ENCODE results near the gene DIS3L2. TPM values are rescaled to one million over a fixed set of nuclear protein-coding genes. Genes with fewer than 3 reads are reported as not detected.

Gene DIS3L2
- total RNA-seq, 4 donors from 2014 or later: 40.6 to 105 (median 43.9) TPM

DNA sequence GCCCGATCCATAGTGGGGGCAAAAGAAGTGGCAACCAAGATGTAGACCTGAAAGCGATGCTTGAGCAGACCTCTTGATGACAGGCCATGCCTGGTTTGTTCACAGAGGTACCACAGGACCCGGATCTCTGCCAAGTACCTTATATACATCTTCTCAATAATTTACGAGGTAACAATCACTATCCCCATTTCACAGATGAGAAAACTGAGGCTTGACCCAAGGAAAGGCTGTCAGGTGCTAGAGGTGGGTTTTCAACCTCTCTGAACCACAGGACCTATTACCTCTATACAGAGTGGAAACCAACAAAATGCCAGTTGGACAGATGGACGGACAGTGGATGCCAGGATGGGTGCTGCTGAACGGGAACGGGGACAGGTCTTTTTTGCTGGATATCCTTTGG lies 13.8 kb upstream of the DIS3L2 start:
- 86% methylated on average over 7 of the region's 7 CpGs for WGBS
- TF ChIP-seq POLR2A (IDR thresholded peaks at IDR 0.05): no peak

DNA sequence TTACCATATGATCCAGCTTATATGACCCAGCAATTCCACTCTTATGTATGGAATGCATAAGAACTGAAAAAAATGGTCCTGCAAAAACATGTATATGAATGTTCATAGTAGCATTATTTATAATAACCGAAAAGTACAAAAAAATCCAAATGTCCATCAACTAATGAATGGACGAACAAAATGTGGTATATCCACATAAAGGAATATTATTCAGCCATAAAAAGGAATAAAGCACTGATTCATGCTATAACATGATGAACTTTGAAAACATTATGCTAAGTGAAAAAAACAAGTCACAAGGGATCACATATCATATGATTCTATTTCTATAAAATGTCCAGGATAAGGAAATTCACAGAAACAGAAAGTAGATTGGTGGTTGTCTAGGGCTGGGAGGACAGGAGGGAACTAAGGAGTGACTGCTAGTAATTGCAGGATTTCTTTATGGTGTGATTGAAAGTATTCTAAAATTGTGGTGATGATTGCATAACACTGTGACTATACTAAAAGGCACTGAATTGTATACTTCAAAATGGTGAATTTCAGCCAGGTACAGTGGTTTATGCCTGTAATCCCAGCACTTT lies 10.0 kb upstream of the DIS3L2 start:
- H3K27ac ChIP-seq: no peak overlapping the region
- H3K36me3 ChIP-seq: no peaks in the 10 kb centered on the region
- 97% methylated on average over 2 of the region's 2 CpGs for WGBS
- no peak overlapping the region for H3K4me3 ChIP-seq
- no peaks in the 10 kb centered on the region for H3K27me3 ChIP-seq
- no peak for TF ChIP-seq EP300 (IDR thresholded peaks at IDR 0.05)
- TF ChIP-seq POLR2AphosphoS5 (IDR thresholded peaks at IDR 0.05): no peak
- TF ChIP-seq POLR2A (IDR thresholded peaks at IDR 0.05): no peak
- TF ChIP-seq CTCF (IDR thresholded peaks at IDR 0.05): no peak
- DNase-seq (ENCODE audit: low spot score in 2 of 2): no peak
- H3K4me1 ChIP-seq: no peaks in the 10 kb centered on the region
- no peaks in the 10 kb centered on the region for H3K9me3 ChIP-seq

More for the DNA sequence above, 13.8 kb upstream of the DIS3L2 start:
- Histone ChIP-seq H3K4me3 (no peak overlapping the region), H3K27me3 (no peaks in the 10 kb centered on the region), H3K4me1 (no peaks in the 10 kb centered on the region), H3K9me3 (no peaks in the 10 kb centered on the region), H3K27ac (no peak overlapping the region), H3K36me3 (no peaks in the 10 kb centered on the region)
- DNase-seq (ENCODE audit: low spot score in 2 of 2): no peak

- Histone ChIP-seq H3K9me3 (no peaks in the 10 kb centered on the region), H3K36me3 (no peaks in the 10 kb centered on the region), H3K4me3 (no peak overlapping the region), H3K4me1 (peaks cover 5% of the 10 kb centered on the region), H3K27ac (no peak overlapping the region), H3K27me3 (no peaks in the 10 kb centered on the region)
- 90% methylated on average over 8 of the region's 8 CpGs for WGBS
- no peak for DNase-seq (ENCODE audit: low spot score in 2 of 2)
- TF ChIP-seq EP300 (IDR thresholded peaks at IDR 0.05) (no peak), POLR2AphosphoS5 (IDR thresholded peaks at IDR 0.05) (no peak), CTCF (IDR thresholded peaks at IDR 0.05) (no peak), POLR2A (IDR thresholded peaks at IDR 0.05) (no peak)
These were observed 5.6 kb upstream of the DIS3L2 start for GRCh38 chr2:231955758-231956472.

DNA sequence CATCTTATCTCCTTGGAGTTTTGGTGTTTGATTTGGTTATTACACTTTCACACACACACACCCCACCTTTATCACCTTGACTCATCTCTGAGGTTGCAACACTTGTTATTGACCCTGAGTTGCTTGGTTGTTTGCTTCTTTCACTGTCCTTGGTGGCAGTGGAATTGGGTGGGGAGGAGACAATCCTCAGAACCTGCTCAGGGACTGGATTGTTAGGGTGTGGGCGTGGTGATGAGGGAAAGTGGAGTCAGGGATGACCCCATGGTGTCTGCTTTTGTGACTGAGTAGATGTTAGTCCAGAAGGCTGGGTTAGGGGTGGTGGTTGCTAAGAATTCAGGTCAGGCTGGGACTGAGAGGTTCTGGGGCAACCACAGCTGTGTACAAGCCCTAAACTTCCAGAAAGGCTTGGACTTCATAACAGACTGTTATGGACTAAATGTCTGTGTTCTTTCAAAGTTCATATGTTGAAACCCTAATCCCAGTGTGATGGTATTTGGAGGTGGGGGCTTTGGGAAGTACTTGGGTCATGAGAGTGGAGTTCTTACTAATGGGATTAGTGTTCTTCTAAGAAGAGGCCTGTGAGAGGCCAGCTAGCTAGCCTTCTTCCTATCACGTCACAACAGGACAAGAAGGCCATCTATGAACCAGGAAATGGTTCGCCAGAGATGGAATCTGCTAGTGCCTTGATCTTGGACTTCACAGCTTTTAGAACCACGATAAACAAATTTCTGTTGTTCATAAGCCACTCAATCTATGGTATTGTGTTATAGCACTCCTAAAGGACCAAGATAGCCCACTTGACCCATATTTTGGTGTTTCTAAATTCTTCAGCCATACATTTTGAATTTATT lies 3.4 kb upstream of the DIS3L2 start:
- Histone ChIP-seq H3K4me3 (no peak overlapping the region), H3K36me3 (no peaks in the 10 kb centered on the region), H3K9me3 (no peaks in the 10 kb centered on the region), H3K27me3 (no peaks in the 10 kb centered on the region), H3K4me1 (peaks cover 18% of the 10 kb centered on the region), H3K27ac (no peak overlapping the region)
- DNase-seq (ENCODE audit: low spot score in 2 of 2): no peak
- TF ChIP-seq POLR2A (IDR thresholded peaks at IDR 0.05) (no peak), EP300 (IDR thresholded peaks at IDR 0.05) (no peak), POLR2AphosphoS5 (IDR thresholded peaks at IDR 0.05) (no peak), CTCF (IDR thresholded peaks at IDR 0.05) (no peak)
- WGBS: 59% methylated on average over 4 of the region's 4 CpGs

DNA sequence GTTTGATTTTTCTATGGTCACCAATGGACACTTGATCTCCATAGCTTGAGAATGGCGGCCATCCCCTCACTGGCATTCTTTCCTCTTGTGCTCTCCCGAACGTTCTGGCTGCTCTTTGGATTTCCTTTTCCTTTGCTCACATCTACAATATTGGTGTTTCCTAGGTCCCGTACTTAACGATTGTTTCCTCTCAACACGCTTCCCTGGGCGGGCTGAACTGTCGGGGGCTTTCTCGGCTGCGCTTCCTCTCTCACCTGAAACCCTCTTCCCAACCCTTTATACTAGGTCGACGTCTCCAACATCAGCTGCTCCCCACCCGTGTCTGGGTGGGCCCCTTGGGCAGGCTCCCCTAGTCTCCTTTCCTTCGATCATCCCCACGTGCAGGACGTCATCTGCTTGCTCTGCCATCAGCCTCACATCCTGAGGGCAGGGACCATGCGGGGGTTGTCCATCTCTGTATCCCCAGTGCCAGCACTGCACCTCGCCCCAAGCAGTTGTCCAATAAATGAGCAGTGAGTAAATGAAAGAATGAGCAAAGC lies 634 bp upstream of the DIS3L2 start:
- Histone ChIP-seq H3K9me3 (no peaks in the 10 kb centered on the region), H3K4me1 (peaks cover 28% of the 10 kb centered on the region), H3K4me3 (peak overlapping the region; percentile 93), H3K27me3 (no peaks in the 10 kb centered on the region), H3K36me3 (no peaks in the 10 kb centered on the region), H3K27ac (peak overlapping the region; percentile 77)
- DNase-seq (ENCODE audit: low spot score in 2 of 2): no peak
- TF ChIP-seq POLR2AphosphoS5 (IDR thresholded peaks at IDR 0.05) (no peak), POLR2A (IDR thresholded peaks at IDR 0.05) (no peak), CTCF (IDR thresholded peaks at IDR 0.05) (no peak), EP300 (IDR thresholded peaks at IDR 0.05) (no peak)
- WGBS: 51% methylated on average over 18 of the region's 18 CpGs
